ENCODE measurements around the gene NXNL1. TPM values are rescaled to one million over a fixed set of nuclear protein-coding genes. Genes with fewer than 3 reads are reported as not detected.

Gene NXNL1
- total RNA-seq (2012; rRNA removed) (not detected in 2 replicates), polyA plus RNA-seq (2012; rRNA removed) (not detected in 2 replicates), Bru-seq, nascent RNA (not detected), BruChase-seq, experiment 1, labeled RNA remaining after a 6-hour chase (percentile 17 among the genes with signal in this experiment), BruChase-seq, experiment 2, labeled RNA remaining after a 2-hour chase (not detected)
- not detected in 2 replicates for polyA plus RNA-seq (2012; cell fraction: cytosol; rRNA removed)
- polyA plus RNA-seq (2012; cell fraction: nucleus; rRNA removed; ENCODE audit: low replicate concordance), result not detected in 2 replicates
- long read RNA-seq, result 0 reads

DNA sequence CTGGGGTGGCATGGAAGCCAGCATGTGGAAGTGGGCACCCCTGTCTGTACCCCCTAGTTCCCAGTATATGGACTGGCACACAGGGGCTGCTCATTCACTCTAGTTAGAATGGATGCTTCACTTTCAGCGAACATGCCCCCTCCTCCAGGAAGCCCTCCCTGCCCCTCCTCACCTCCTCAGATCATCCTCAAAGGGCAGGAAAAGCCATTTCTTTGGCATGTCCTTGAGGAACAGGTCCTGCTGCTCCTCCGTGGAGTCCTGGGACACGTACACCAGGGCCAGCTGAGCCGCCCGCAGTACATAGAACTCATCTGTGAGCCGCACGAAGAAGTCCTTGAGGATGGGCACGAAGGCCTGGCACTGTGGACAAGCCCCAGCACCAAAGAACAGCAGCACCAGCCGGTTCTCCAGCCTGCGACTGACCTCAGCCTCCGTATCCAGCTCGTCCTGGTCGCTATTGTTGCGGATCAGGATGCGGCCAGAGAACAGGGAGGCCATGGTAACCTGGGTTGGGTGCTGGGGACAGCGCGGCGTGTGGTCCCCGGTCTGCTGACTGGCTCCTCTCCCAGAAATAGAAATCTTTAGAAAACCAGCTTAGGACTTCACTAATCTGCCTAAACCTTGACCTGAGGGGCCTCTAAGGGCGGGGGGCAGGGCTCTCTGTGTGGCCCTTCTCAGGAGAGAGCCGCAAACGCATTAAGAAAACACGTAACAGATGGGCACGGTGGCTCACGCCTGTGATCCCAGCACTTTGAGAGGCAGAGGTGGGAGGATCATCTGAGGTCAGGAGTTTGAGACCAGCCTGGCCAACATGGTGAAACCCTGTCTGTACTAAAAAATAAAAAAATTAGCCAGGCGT, at the start of gene NXNL1:
Gene NXNL1 (minus strand): TSS at position 555 of the 859 bp plus-strand sequence. CDS start 57 bp downstream, at position 498.
- H4K20me1 ChIP-seq (ENCODE audit: insufficient read depth, low read length), result no peaks in the 10 kb centered on the region; the same call in 1 of the 2 replicates
- no peak within 1 kb of the TSS for H2BK20ac ChIP-seq (ENCODE audit: low read depth, low read length)
- no peak within 1 kb of the TSS for H4K8ac ChIP-seq (ENCODE audit: low read depth in 2 of 2, low read length in 2 of 2)
- H2BK5ac ChIP-seq (ENCODE audit: low read depth, low read length, poor library complexity, severe bottlenecking), result no peak within 1 kb of the TSS
- in situ Hi-C loops (cut with MboI; ENCODE audit: low sequenced_read_pairs), result no loop called here
- H3K18ac ChIP-seq (ENCODE audit: low read depth, low read length), result no peak within 1 kb of the TSS
- DNase-seq, result no peak
- ChIA-PET POLR2A (ENCODE audit: unreplicated experiment) (no interaction called here), CTCF (interaction anchor here (0.6 kb wide), 1 partner anchor 19 kb away, joined by 4 read pairs; no protein-coding TSS in a partner anchor)
- no peaks in the 10 kb centered on the region; the same call in 1 of the 2 replicates for H3K4me1 ChIP-seq (ENCODE audit: control insufficient read depth, insufficient read depth, low read length)
- no peaks in the 10 kb centered on the region for H3K79me1 ChIP-seq (ENCODE audit: low read depth in 1 of 2, low read length in 2 of 2)
- no peak within 1 kb of the TSS for H3K23ac ChIP-seq (ENCODE audit: low read depth, low read length)
- intact Hi-C loops (cut with micrococcal nuclease), result no loop called here
- dilution Hi-C loops (cut with HindIII; ENCODE audit: low sequenced_read_pairs, unreplicated experiment), result no loop called here
- H3K36me3 ChIP-seq (ENCODE audit: control insufficient read depth, insufficient read depth, low read length), result no peaks in the 10 kb centered on the region
- no peaks in the 10 kb centered on the region for H3K9me3 ChIP-seq (ENCODE audit: control insufficient read depth, insufficient read depth, low read length)
- H2BK15ac ChIP-seq (ENCODE audit: low read depth, low read length), result no peak within 1 kb of the TSS
- no peak within 1 kb of the TSS for H3K9ac ChIP-seq (ENCODE audit: low read depth, low read length)
- H2BK120ac ChIP-seq (ENCODE audit: low read depth, low read length), result no peak within 1 kb of the TSS
- H3K27ac ChIP-seq (ENCODE audit: insufficient read depth, low read length), result no peak within 1 kb of the TSS
- no peak within 1 kb of the TSS for H3K4ac ChIP-seq (ENCODE audit: low read depth, low read length)
- H3K9me1 ChIP-seq (ENCODE audit: insufficient read depth, low read length), result no peaks in the 10 kb centered on the region
- no peak within 1 kb of the TSS for H3K56ac ChIP-seq (ENCODE audit: extremely low read depth, insufficient read depth, low read length)
- peak within 1 kb of the TSS; percentile 24 for H2AK9ac ChIP-seq (replicated peaks; ENCODE audit: low read depth, low read length, poor library complexity)
- H2AK5ac ChIP-seq (ENCODE audit: low read depth, low read length), result no peak within 1 kb of the TSS
- peak within 1 kb of the TSS; percentile 3 for H2AFZ ChIP-seq (replicated peaks; ENCODE audit: low read length, poor library complexity)
- no peak for ATAC-seq (ENCODE audit: low read depth)
- no peak within 1 kb of the TSS for H4K91ac ChIP-seq (ENCODE audit: insufficient read depth, low read depth, low read length)
- H4K5ac ChIP-seq (ENCODE audit: low read depth, low read length), result no peak within 1 kb of the TSS
- H3K4me2 ChIP-seq (ENCODE audit: low read depth, low read length), result no peak within 1 kb of the TSS
- no peak within 1 kb of the TSS for H3K14ac ChIP-seq (replicated peaks; ENCODE audit: low read depth, low read length)
- no peak for TF ChIP-seq MAZ (IDR thresholded peaks at IDR 0.05; ENCODE audit: borderline replicate concordance, low read depth, low read length)
- no peak for TF ChIP-seq CTCF (conservative IDR thresholded peaks at IDR 0.05; ENCODE audit: low read depth, low read length)
- no peak for TF ChIP-seq RFX5 (IDR thresholded peaks at IDR 0.05; ENCODE audit: low read depth, low read length)
- TF ChIP-seq, protein P1, sequence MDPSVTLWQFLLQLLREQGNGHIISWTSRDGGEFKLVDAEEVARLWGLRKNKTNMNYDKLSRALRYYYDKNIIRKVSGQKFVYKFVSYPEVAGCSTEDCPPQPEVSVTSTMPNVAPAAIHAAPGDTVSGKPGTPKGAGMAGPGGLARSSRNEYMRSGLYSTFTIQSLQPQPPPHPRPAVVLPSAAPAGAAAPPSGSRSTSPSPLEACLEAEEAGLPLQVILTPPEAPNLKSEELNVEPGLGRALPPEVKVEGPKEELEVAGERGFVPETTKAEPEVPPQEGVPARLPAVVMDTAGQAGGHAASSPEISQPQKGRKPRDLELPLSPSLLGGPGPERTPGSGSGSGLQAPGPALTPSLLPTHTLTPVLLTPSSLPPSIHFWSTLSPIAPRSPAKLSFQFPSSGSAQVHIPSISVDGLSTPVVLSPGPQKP (IDR thresholded peaks at IDR 0.05; ENCODE audit: borderline replicate concordance, low read depth, low read length), result no peak
- TF ChIP-seq FOS (IDR thresholded peaks at IDR 0.05; ENCODE audit: low read depth, low read length), result no peak
- no peak for TF ChIP-seq CEBPB (IDR thresholded peaks at IDR 0.05; ENCODE audit: low read depth, low read length)
- no peak for TF ChIP-seq POLR2A (IDR thresholded peaks at IDR 0.05; ENCODE audit: low read depth, low read length)
- H3K4me3 ChIP-seq (ENCODE audit: insufficient read depth, low read depth, low read length), result no peak within 1 kb of the TSS
- peaks cover 31% of the 10 kb centered on the region for H3K27me3 ChIP-seq (ENCODE audit: control insufficient read depth, insufficient read depth, low read length)
- 67% methylated on average over 21 of the region's 26 CpGs; no CpG with 5 or more reads in 1 of the 2 experiments for WGBS, 2 experiments (ENCODE audit: extremely low coverage in 2 of 2, insufficient read length in 1 of 2)
- no TSS peak for BruUV-seq (replicated peaks)

Data from IMR-90 (cell line).